Endothelial cell of umbilical vein (primary cell): ENCODE results near the gene ABCG2. TPM values are rescaled to one million over a fixed set of nuclear protein-coding genes. Genes with fewer than 3 reads are reported as not detected.

Source experiments
- BruUV-seq: library from RNA; stranded (reverse); fragments of 400-500 nt; replicated peaks from 2 replicates; lab custom pipeline; 2021; lab: Mats Ljungman, UMichigan
- CTCF ChIA-PET: fragments of 300-600, 350-600 bp; sonication (Branson Sonifier 250); formaldehyde crosslinking; loops from one replicate; lab custom pipeline; 2021; ENCODE audit warnings: antibody characterized with exemption, inconsistent platforms; lab: Charles Lee
- POLR2A ChIA-PET: fragments of 300-600, 350-600 bp; sonication (Branson Sonifier 250); formaldehyde crosslinking; loops from one replicate; lab custom pipeline; 2021; ENCODE audit warnings: antibody characterized with exemption, inconsistent platforms; lab: Charles Lee
- DNase-seq: peaks from one replicate; pipeline ENCODE4 v3.0.0-alpha.2; 2011; ENCODE audit warnings: low read depth, low spot score
- FAIRE-seq: peaks from 2 replicates; lab custom pipeline; 2011; peaks lifted over from hg19 to GRCh38; lab: Jason Lieb, UNC
- H2AFZ ChIP-seq: 2 replicates; pipeline ENCODE4 v1.6.0; 2012; ENCODE audit warnings: low read depth, low read length, control low read depth, inconsistent platforms
- H3K27ac ChIP-seq: 2 replicates; pipeline ENCODE4 v1.5.1; 2011; ENCODE audit warnings: low read depth, mild to moderate bottlenecking, control low read depth, low read length, moderate library complexity; ENCODE audit not compliant: insufficient read depth
- H3K27me3 ChIP-seq, 2 experiments: 2 replicates each; pipeline versions ENCODE4 v1.6.0 to v1.6.1; 2011; ENCODE audit warnings: low read length in 2 of 2, mixed read lengths in 1 of 2; ENCODE audit not compliant: control insufficient read depth in 2 of 2, insufficient read depth in 2 of 2
- H3K36me3 ChIP-seq, 2 experiments: 2 replicates in 1 of 2; 3 replicates in 1 of 2; pipeline ENCODE4 v1.5.1; 2011; ENCODE audit warnings: low read length in 2 of 2, mild to moderate bottlenecking in 1 of 2, moderate library complexity in 1 of 2; ENCODE audit not compliant: control insufficient read depth in 2 of 2, insufficient read depth in 2 of 2; ENCODE audit errors: extremely low read depth in 1 of 2
- H3K4me1 ChIP-seq: 3 replicates; pipeline ENCODE4 v1.5.1; 2011; ENCODE audit warnings: mild to moderate bottlenecking, low read length; ENCODE audit not compliant: control insufficient read depth, insufficient read depth; ENCODE audit errors: extremely low read depth
- H3K4me2 ChIP-seq: 2 replicates; pipeline ENCODE4 v1.6.1; 2011; ENCODE audit warnings: low read length, control low read depth, mixed read lengths; ENCODE audit not compliant: insufficient read depth
- H3K4me3 ChIP-seq, 3 experiments: fragments of 200-600 bp in 1 of 3; sonication (generic), shearing (Covaris generic) in 1 of 3; replicated peaks in 1 of 3; 2 replicates each; pipeline ENCODE4 v1.5.1; 2011 to 2016; ENCODE audit warnings: control low read depth in 3 of 3, low read length in 3 of 3, mild to moderate bottlenecking in 2 of 3, inconsistent platforms in 1 of 3, low read depth in 1 of 3, moderate library complexity in 1 of 3; ENCODE audit not compliant: insufficient read depth in 1 of 3
- H3K79me2 ChIP-seq: 2 replicates; pipeline ENCODE4 v1.6.0; 2012; ENCODE audit warnings: low read length, inconsistent platforms; ENCODE audit not compliant: control insufficient read depth, insufficient read depth
- H3K9ac ChIP-seq: replicated peaks from 2 replicates; pipeline ENCODE3; 2011; ENCODE audit warnings: low read length, control low read depth; ENCODE audit not compliant: insufficient read depth; ENCODE audit errors: extremely low read depth
- H3K9me1 ChIP-seq: replicated peaks from 3 replicates; pipeline ENCODE4 v1.6.0; 2011; ENCODE audit warnings: mild to moderate bottlenecking, low read length; ENCODE audit not compliant: control insufficient read depth, insufficient read depth; ENCODE audit errors: extremely low read depth
- H3K9me3 ChIP-seq: replicated peaks from 2 replicates; pipeline ENCODE4 v1.5.1; 2012; ENCODE audit warnings: low read length, inconsistent platforms; ENCODE audit not compliant: control insufficient read depth, insufficient read depth
- H4K20me1 ChIP-seq: replicated peaks from 2 replicates; pipeline ENCODE3; 2011; ENCODE audit warnings: mild to moderate bottlenecking, low read length; ENCODE audit not compliant: control insufficient read depth, insufficient read depth; ENCODE audit errors: extremely low read depth
- CTCF ChIP-seq, 2 donors: IDR thresholded peaks; 1 replicate in 1 of 2; 2 replicates in 1 of 2; pipeline ENCODE4 v1.5.1; 2011; ENCODE audit warnings: low read length in 2 of 2, mild to moderate bottlenecking in 2 of 2, moderate library complexity in 2 of 2, control low read depth in 1 of 2, inconsistent platforms in 1 of 2, low read depth in 1 of 2; ENCODE audit not compliant: insufficient read depth in 1 of 2; ENCODE audit errors: extremely low read depth in 1 of 2
- EZH2 ChIP-seq: IDR thresholded peaks from 2 replicates; pipeline ENCODE4 v1.6.1; 2012; ENCODE audit warnings: borderline replicate concordance, low read depth, mild to moderate bottlenecking, moderate library complexity, low read length, inconsistent platforms; ENCODE audit not compliant: severe bottlenecking
- FOS ChIP-seq: IDR thresholded peaks from 2 replicates; pipeline ENCODE4 v1.6.1; 2011; ENCODE audit warnings: mild to moderate bottlenecking, low read length, moderate library complexity, borderline replicate concordance; ENCODE audit not compliant: insufficient read depth
- GATA2 ChIP-seq: IDR thresholded peaks from 2 replicates; pipeline ENCODE4 v1.7.0; 2011; ENCODE audit warnings: low read depth, mild to moderate bottlenecking, moderate library complexity, mixed read lengths, low read length; ENCODE audit not compliant: insufficient read length, insufficient read depth
- MAX ChIP-seq: IDR thresholded peaks from 2 replicates; pipeline ENCODE4 v1.6.1; 2011; ENCODE audit not compliant: insufficient read depth, insufficient read length
- MYC ChIP-seq: IDR thresholded peaks from one replicate; pipeline ENCODE4 v1.6.1; 2011; ENCODE audit warnings: mild to moderate bottlenecking, low read depth, low read length
- POLR2A ChIP-seq: IDR thresholded peaks from 2 replicates; pipeline ENCODE4 v1.6.1; 2012; ENCODE audit warnings: low read depth, mild to moderate bottlenecking, control low read depth, low read length
- POLR2AphosphoS5 ChIP-seq: IDR thresholded peaks from 2 replicates; pipeline ENCODE4 v1.6.1; 2012; ENCODE audit warnings: low read depth, mild to moderate bottlenecking, control low read depth, low read length, moderate library complexity; ENCODE audit not compliant: insufficient read depth
- dilution Hi-C: fragments of 300-500 bp; cut with MboI; formaldehyde crosslinking; loops from one replicate; pipeline ENCODE4 v1.15.0; 2019; ENCODE audit warnings: low sequenced_read_pairs; ENCODE audit not compliant: extremely low pct_ligation_motif_present
- intact Hi-C: fragments of 100-400 bp; cut with micrococcal nuclease; formaldehyde crosslinking; loops from one replicate; pipeline ENCODE4 v1.10.0; 2022
- polyA plus RNA-seq, 4 experiments: library from polyadenylated mRNA; depleted of rRNA in 3 of 4; stranded (reverse) in 3 of 4; unstranded in 1 of 4; fragments of >200 nt; gene quantifications; 2 replicates each; pipeline versions ENCODE4 v1.2.1 to v1.2.3, GENCODE V29; 2011 to 2012; ENCODE audit warnings: missing spikeins in 1 of 4
- total RNA-seq: library from RNA; stranded (reverse); gene quantifications from 2 replicates; pipeline ENCODE4 v1.2.3, GENCODE V29; 2021

ABCG2 gene
- total and polyA plus RNA-seq, 2 donors (not counting 3 experiments of a cell fraction or from before 2014, with no cell fraction given), result 3.4 to 5.0 TPM

- Histone ChIP-seq H3K27ac (no peak overlapping the region), H4K20me1 (no peaks in the 10 kb centered on the region), H3K36me3 (no peaks in the 10 kb centered on the region), H3K79me2 (no peaks in the 10 kb centered on the region), H3K9ac (no peak overlapping the region), H3K4me1 (no peaks in the 10 kb centered on the region), H3K4me3 (no peak overlapping the region), H3K9me1 (no peaks in the 10 kb centered on the region), H3K9me3 (no peaks in the 10 kb centered on the region), H3K4me2 (no peak overlapping the region), H3K27me3 (no peaks in the 10 kb centered on the region), H2AFZ (no peak overlapping the region)
- DNase-seq (no peak), FAIRE-seq (no peak)
- no TSS peak for BruUV-seq
- CTCF ChIA-PET, result interaction anchor here (0.5 to 0.9 kb wide), 3 partner anchors 14 to 430 kb away, joined by 3 to 4 read pairs (median 3); no protein-coding TSS in a partner anchor
- intact Hi-C loops (no loop called here), dilution Hi-C loops (no loop called here)
- no peak for TF ChIP-seq MAX
- no peak for TF ChIP-seq EZH2
- no peak for TF ChIP-seq MYC
- TF ChIP-seq CTCF (IDR thresholded peaks at IDR 0.05; ENCODE audit: extremely low read depth in 1 of 2, insufficient read depth in 1 of 2, low read depth in 1 of 2, low read length in 2 of 2), result no peak
- no peak for TF ChIP-seq POLR2A
- TF ChIP-seq GATA2, result no peak
- TF ChIP-seq FOS, result no peak
- TF ChIP-seq POLR2AphosphoS5, result no peak
- POLR2A ChIA-PET, result no interaction called here
These were observed 71.4 kb downstream of the ABCG2 start for GRCh38 chr4:88087004-88087403.
